Neural cell (in vitro differentiated cells): ENCODE measurements around the gene MN1. TPM values are rescaled to one million over a fixed set of nuclear protein-coding genes. Genes with fewer than 3 reads are reported as not detected.

ENCODE experiments used
- H2AFZ ChIP-seq: fragments of 200-600, 300-800 bp; sonication (generic), shearing (Covaris generic); 2 replicates; pipeline ENCODE4 v1.6.0; 2014; ENCODE audit warnings: low read depth, mild to moderate bottlenecking, antibody characterized with exemption, low read length, moderate library complexity
- H3F3A ChIP-seq: fragments of 200-600 bp; shearing (Covaris generic); 2 replicates; pipeline ENCODE4 v1.6.1; 2016; ENCODE audit warnings: mild to moderate bottlenecking, moderate library complexity, mixed read lengths, antibody characterized with exemption, low read length; ENCODE audit not compliant: insufficient read depth, poor library complexity, severe bottlenecking
- H3K27ac ChIP-seq: fragments of 200-600, 300-800 bp; sonication (generic), shearing (Covaris generic); 2 replicates; pipeline ENCODE4 v1.5.1; 2014; ENCODE audit warnings: mild to moderate bottlenecking, low read length, moderate library complexity
- H3K27me3 ChIP-seq: fragments of 300-800, 200-600 bp; sonication (generic), shearing (Covaris generic); 2 replicates; pipeline ENCODE4 v1.6.0; 2014; ENCODE audit warnings: mild to moderate bottlenecking, low read depth, low read length, moderate library complexity; ENCODE audit not compliant: insufficient read depth
- H3K36me3 ChIP-seq: fragments of 300-800, 200-600 bp; sonication (generic), shearing (Covaris generic); 2 replicates; pipeline ENCODE4 v1.5.1; 2014; ENCODE audit warnings: mild to moderate bottlenecking, antibody characterized with exemption, low read length, moderate library complexity; ENCODE audit not compliant: insufficient read depth
- H3K4me2 ChIP-seq: fragments of 300-800, 200-600 bp; sonication (generic), shearing (Covaris generic); 2 replicates; pipeline ENCODE4 v1.6.0; 2014; ENCODE audit warnings: mild to moderate bottlenecking, low read length
- H3K4me3 ChIP-seq: fragments of 300-800, 200-600 bp; sonication (generic), shearing (Covaris generic); 2 replicates; pipeline ENCODE4 v1.5.1; 2014; ENCODE audit warnings: mild to moderate bottlenecking, low read length, moderate library complexity
- H3K79me2 ChIP-seq: fragments of 200-600 bp; shearing (Covaris generic); replicated peaks from 2 replicates; pipeline ENCODE4 v1.6.0; 2014; ENCODE audit warnings: mild to moderate bottlenecking, low read length, moderate library complexity; ENCODE audit not compliant: insufficient read depth
- H3K9ac ChIP-seq: fragments of 300-800, 200-600 bp; sonication (generic), shearing (Covaris generic); 2 replicates; pipeline ENCODE4 v1.6.1; 2016; ENCODE audit warnings: mild to moderate bottlenecking, low read length, mixed read lengths
- H3K9me2 ChIP-seq: fragments of 200-600 bp; shearing (Covaris generic); 2 replicates; pipeline ENCODE4 v1.6.1; 2016; ENCODE audit warnings: mild to moderate bottlenecking, low read length, mixed read lengths; ENCODE audit not compliant: insufficient read depth
- H3K9me3 ChIP-seq: fragments of 200-600, 300-800 bp; sonication (generic), shearing (Covaris generic); 2 replicates; pipeline ENCODE4 v1.6.1; 2016; ENCODE audit warnings: mild to moderate bottlenecking, mixed run types, low read length, moderate library complexity, mixed read lengths
- H4K20me1 ChIP-seq: fragments of 200-600 bp; shearing (Covaris generic); 2 replicates; pipeline ENCODE4 v1.6.1; 2016; ENCODE audit warnings: mild to moderate bottlenecking, mixed run types; ENCODE audit not compliant: insufficient read depth
- EP300 ChIP-seq: fragments of 450-650 bp; conservative IDR thresholded peaks from 2 replicates; pipeline ENCODE4 v1.6.1; 2014; ENCODE audit warnings: antibody characterized with exemption, mild to moderate bottlenecking, moderate library complexity; ENCODE audit not compliant: poor library complexity, severe bottlenecking
- EZH2 ChIP-seq: fragments of 200-600, 300-800 bp; shearing (Covaris generic), sonication (generic); IDR thresholded peaks from 2 replicates; pipeline ENCODE4 v1.6.1; 2014; ENCODE audit warnings: antibody characterized with exemption, low read length, borderline replicate concordance, mild to moderate bottlenecking; ENCODE audit not compliant: insufficient read depth, poor library complexity, severe bottlenecking
- MXI1 ChIP-seq: fragments of 450-650 bp; conservative IDR thresholded peaks from 2 replicates; pipeline ENCODE4 v1.6.1; 2014; ENCODE audit warnings: antibody characterized with exemption, mild to moderate bottlenecking; ENCODE audit not compliant: poor library complexity, severe bottlenecking
- POLR2AphosphoS5 ChIP-seq: IDR thresholded peaks from 2 replicates; pipeline ENCODE4 v1.6.1; 2012
- RAD21 ChIP-seq: fragments of 450-650 bp; conservative IDR thresholded peaks from 2 replicates; pipeline ENCODE4 v1.6.1; 2014; ENCODE audit warnings: antibody characterized with exemption, mild to moderate bottlenecking, moderate library complexity
- SMC3 ChIP-seq: fragments of 450-650 bp; conservative IDR thresholded peaks from 2 replicates; pipeline ENCODE4 v1.6.1; 2014; ENCODE audit warnings: antibody characterized with exemption, mild to moderate bottlenecking, moderate library complexity; ENCODE audit not compliant: poor library complexity
- TAF1 ChIP-seq: IDR thresholded peaks from 2 replicates; pipeline ENCODE4 v1.6.1; 2012; ENCODE audit warnings: low read depth
- polyA plus RNA-seq: library from polyadenylated mRNA; depleted of rRNA; stranded (reverse); fragments of >200 nt; gene quantifications from 2 replicates; pipeline ENCODE4 v1.2.3, GENCODE V29; 2014
- TF ChIP-seq, protein P1 (sequence below): fragments of 450-650 bp; IDR thresholded peaks from 2 replicates; pipeline ENCODE4 v1.5.1; 2014; ENCODE audit warnings: antibody characterized with exemption, mild to moderate bottlenecking, moderate library complexity; ENCODE audit not compliant: poor library complexity, severe bottlenecking
- TF ChIP-seq, protein P2 (sequence below): IDR thresholded peaks from 2 replicates; pipeline ENCODE4 v1.6.1; 2012; ENCODE audit warnings: borderline replicate concordance

MN1 gene
- polyA plus RNA-seq, 1 donor from 2014 or later = 7.3 TPM

DNA sequence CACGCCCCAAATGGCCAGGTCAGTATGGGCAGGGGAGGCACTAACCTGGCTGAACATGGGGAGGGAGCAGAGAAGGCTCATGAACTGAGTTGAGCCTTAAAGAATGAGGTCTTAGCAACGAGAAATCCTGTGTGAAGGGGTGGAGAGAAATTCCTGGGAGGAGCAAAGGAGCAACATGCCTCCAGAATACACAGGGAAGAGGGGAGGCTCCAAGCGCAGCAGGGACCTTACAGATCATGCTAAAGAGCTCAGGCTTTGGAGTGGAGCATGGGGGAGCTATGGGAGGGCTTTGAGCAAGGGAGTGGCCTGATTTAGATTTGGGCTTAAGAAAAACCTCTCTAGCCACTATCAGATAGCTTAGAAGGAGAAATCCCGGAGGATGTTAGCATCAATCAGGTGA lies 88.1 kb downstream of the MN1 start:
- no peak overlapping the region for H3K4me2 ChIP-seq
- H2AFZ ChIP-seq = no peak overlapping the region
- H3K27me3 ChIP-seq = no peaks in the 10 kb centered on the region
- H3K9me3 ChIP-seq = no peaks in the 10 kb centered on the region
- no peaks in the 10 kb centered on the region for H4K20me1 ChIP-seq
- no peaks in the 10 kb centered on the region for H3K9me2 ChIP-seq
- H3K79me2 ChIP-seq = no peaks in the 10 kb centered on the region
- H3F3A ChIP-seq = no peaks in the 10 kb centered on the region
- no peak overlapping the region for H3K27ac ChIP-seq
- no peak overlapping the region for H3K4me3 ChIP-seq
- TF ChIP-seq EZH2 (no peak), EP300 (no peak), RAD21 (no peak), TAF1 (no peak), POLR2AphosphoS5 (no peak), MXI1 (no peak), SMC3 (no peak)
- TF ChIP-seq, protein P1, sequence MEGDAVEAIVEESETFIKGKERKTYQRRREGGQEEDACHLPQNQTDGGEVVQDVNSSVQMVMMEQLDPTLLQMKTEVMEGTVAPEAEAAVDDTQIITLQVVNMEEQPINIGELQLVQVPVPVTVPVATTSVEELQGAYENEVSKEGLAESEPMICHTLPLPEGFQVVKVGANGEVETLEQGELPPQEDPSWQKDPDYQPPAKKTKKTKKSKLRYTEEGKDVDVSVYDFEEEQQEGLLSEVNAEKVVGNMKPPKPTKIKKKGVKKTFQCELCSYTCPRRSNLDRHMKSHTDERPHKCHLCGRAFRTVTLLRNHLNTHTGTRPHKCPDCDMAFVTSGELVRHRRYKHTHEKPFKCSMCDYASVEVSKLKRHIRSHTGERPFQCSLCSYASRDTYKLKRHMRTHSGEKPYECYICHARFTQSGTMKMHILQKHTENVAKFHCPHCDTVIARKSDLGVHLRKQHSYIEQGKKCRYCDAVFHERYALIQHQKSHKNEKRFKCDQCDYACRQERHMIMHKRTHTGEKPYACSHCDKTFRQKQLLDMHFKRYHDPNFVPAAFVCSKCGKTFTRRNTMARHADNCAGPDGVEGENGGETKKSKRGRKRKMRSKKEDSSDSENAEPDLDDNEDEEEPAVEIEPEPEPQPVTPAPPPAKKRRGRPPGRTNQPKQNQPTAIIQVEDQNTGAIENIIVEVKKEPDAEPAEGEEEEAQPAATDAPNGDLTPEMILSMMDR = no peak
- TF ChIP-seq, protein P2, sequence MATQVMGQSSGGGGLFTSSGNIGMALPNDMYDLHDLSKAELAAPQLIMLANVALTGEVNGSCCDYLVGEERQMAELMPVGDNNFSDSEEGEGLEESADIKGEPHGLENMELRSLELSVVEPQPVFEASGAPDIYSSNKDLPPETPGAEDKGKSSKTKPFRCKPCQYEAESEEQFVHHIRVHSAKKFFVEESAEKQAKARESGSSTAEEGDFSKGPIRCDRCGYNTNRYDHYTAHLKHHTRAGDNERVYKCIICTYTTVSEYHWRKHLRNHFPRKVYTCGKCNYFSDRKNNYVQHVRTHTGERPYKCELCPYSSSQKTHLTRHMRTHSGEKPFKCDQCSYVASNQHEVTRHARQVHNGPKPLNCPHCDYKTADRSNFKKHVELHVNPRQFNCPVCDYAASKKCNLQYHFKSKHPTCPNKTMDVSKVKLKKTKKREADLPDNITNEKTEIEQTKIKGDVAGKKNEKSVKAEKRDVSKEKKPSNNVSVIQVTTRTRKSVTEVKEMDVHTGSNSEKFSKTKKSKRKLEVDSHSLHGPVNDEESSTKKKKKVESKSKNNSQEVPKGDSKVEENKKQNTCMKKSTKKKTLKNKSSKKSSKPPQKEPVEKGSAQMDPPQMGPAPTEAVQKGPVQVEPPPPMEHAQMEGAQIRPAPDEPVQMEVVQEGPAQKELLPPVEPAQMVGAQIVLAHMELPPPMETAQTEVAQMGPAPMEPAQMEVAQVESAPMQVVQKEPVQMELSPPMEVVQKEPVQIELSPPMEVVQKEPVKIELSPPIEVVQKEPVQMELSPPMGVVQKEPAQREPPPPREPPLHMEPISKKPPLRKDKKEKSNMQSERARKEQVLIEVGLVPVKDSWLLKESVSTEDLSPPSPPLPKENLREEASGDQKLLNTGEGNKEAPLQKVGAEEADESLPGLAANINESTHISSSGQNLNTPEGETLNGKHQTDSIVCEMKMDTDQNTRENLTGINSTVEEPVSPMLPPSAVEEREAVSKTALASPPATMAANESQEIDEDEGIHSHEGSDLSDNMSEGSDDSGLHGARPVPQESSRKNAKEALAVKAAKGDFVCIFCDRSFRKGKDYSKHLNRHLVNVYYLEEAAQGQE = no peak
- H3K36me3 ChIP-seq = no peaks in the 10 kb centered on the region
- no peak overlapping the region for H3K9ac ChIP-seq

DNA sequence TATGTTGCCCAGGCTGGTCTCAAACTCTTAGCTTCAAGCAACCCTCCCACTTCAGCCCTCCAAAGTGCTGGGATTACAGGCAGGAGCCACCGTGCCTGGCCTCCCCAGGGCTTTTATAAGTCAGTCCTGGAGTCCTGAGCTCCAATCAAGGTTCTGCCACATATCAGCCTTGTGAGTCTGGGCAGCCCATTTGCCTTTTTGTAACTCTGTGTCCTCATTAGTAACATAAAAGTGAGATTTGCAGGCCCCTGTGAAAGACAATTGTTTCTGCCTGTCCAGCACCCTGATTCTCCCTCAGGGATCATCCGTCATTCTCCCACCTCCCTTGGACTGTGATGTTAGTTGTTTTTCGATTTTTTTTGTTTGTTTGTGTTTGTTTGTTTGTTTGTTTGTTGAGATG lies 89.8 kb downstream of the MN1 start:
- Histone ChIP-seq H3K4me3 (no peak overlapping the region), H3K36me3 (no peaks in the 10 kb centered on the region), H3F3A (no peaks in the 10 kb centered on the region), H4K20me1 (no peaks in the 10 kb centered on the region), H3K79me2 (no peaks in the 10 kb centered on the region), H3K27ac (no peak overlapping the region), H3K9me3 (no peaks in the 10 kb centered on the region), H2AFZ (no peak overlapping the region), H3K9ac (no peak overlapping the region), H3K9me2 (no peaks in the 10 kb centered on the region), H3K4me2 (no peak overlapping the region), H3K27me3 (no peaks in the 10 kb centered on the region)
- TF ChIP-seq RAD21 (no peak), EP300 (no peak), TAF1 (no peak), EZH2 (no peak), MXI1 (no peak), POLR2AphosphoS5 (no peak), SMC3 (no peak)
- TF ChIP-seq, protein P1 = no peak
